WTC11 (cell line): ENCODE data around the gene PLEKHH1. TPM values are rescaled to one million over a fixed set of nuclear protein-coding genes. Genes with fewer than 3 reads are reported as not detected.

ENCODE experiments used
- ATAC-seq: fragments of 200-7000 bp; cut with Tn5 transposase; 2 replicates; pipeline ENCODE4 v1.10.0; 2021; ENCODE audit warnings: mild to moderate bottlenecking, moderate library complexity
- CTCF ChIA-PET: fragments of 300-600 bp; sonication (Branson Sonifier 250); formaldehyde crosslinking; loops from one replicate; lab custom pipeline; 2021; ENCODE audit warnings: antibody characterized with exemption; lab: Charles Lee
- POLR2A ChIA-PET: fragments of 350-600 bp; sonication (Branson Sonifier 250); formaldehyde crosslinking; loops from one replicate; lab custom pipeline; 2021; ENCODE audit warnings: antibody characterized with exemption; lab: Charles Lee
- DNase-seq: peaks from one replicate; pipeline ENCODE4 v3.0.0; 2021; ENCODE audit warnings: low spot score
- H3K27ac Mint-ChIP-seq: 2 replicates; pipeline ENCODE4 v1.8.0; 2021; ENCODE audit warnings: mixed read lengths
- H3K27me3 Mint-ChIP-seq: 2 replicates; pipeline ENCODE4 v1.8.0; 2021; ENCODE audit warnings: low read depth, mild to moderate bottlenecking, moderate library complexity, mixed read lengths
- H3K36me3 Mint-ChIP-seq: 2 replicates; pipeline ENCODE4 v1.8.0; 2021; ENCODE audit warnings: mixed read lengths
- H3K4me1 Mint-ChIP-seq: 2 replicates; pipeline ENCODE4 v1.8.0; 2022; ENCODE audit warnings: mixed read lengths
- H3K4me3 Mint-ChIP-seq: 2 replicates; pipeline ENCODE4 v1.8.0; 2021; ENCODE audit warnings: mild to moderate bottlenecking, moderate library complexity, mixed read lengths
- H3K9me3 Mint-ChIP-seq: 2 replicates; pipeline ENCODE4 v1.8.0; 2021; ENCODE audit warnings: mixed read lengths
- ETV6 ChIP-seq: sonication (generic); formaldehyde crosslinking; IDR thresholded peaks from 2 replicates; pipeline ENCODE4 v1.8.1; 2022; ENCODE audit warnings: mild to moderate bottlenecking, missing genetic modification reagents
- MXD4 ChIP-seq: fragments of 250-450 bp; sonication (Bioruptor Pico); IDR thresholded peaks from 2 replicates; pipeline ENCODE4 v1.8.0; 2021; ENCODE audit warnings: mild to moderate bottlenecking, moderate library complexity, borderline replicate concordance
- NFATC4 ChIP-seq: fragments of 250-450 bp; sonication (Bioruptor Pico); IDR thresholded peaks from 2 replicates; pipeline ENCODE4 v1.9.0; 2021; ENCODE audit warnings: mild to moderate bottlenecking
- NFYB ChIP-seq: sonication (generic); formaldehyde crosslinking; conservative IDR thresholded peaks from 2 replicates; pipeline ENCODE4 v1.8.0; 2022; ENCODE audit warnings: low read depth, missing genetic modification reagents
- NR3C1 ChIP-seq: sonication (generic); formaldehyde crosslinking; conservative IDR thresholded peaks from 2 replicates; pipeline ENCODE4 v1.8.1; 2023; ENCODE audit warnings: low read depth, mild to moderate bottlenecking, missing genetic modification reagents
- RORB ChIP-seq: fragments of 250-450 bp; sonication (Bioruptor Pico); IDR thresholded peaks from 2 replicates; pipeline ENCODE4 v1.9.0; 2021; ENCODE audit warnings: mild to moderate bottlenecking
- SMAD4 ChIP-seq: sonication (generic); formaldehyde crosslinking; IDR thresholded peaks from 2 replicates; pipeline ENCODE4 v1.8.0; 2022; ENCODE audit warnings: mild to moderate bottlenecking, missing genetic modification reagents
- TCF7 ChIP-seq: sonication (generic); formaldehyde crosslinking; IDR thresholded peaks from 2 replicates; pipeline ENCODE4 v1.8.0; 2022; ENCODE audit warnings: mild to moderate bottlenecking, low read depth, missing genetic modification reagents, moderate library complexity
- TEAD1 ChIP-seq: sonication (generic); formaldehyde crosslinking; IDR thresholded peaks from 2 replicates; pipeline ENCODE4 v1.8.0; 2022; ENCODE audit warnings: mild to moderate bottlenecking, missing genetic modification reagents
- TEAD4 ChIP-seq: sonication (generic); formaldehyde crosslinking; IDR thresholded peaks from 2 replicates; pipeline ENCODE4 v1.8.0; 2022; ENCODE audit warnings: mild to moderate bottlenecking, missing genetic modification reagents
- ZNF121 ChIP-seq: sonication (generic); formaldehyde crosslinking; IDR thresholded peaks from 2 replicates; pipeline ENCODE4 v1.8.0; 2023; ENCODE audit warnings: missing genetic modification reagents
- ZNF138 ChIP-seq: sonication (generic); formaldehyde crosslinking; conservative IDR thresholded peaks from 2 replicates; pipeline ENCODE4 v1.8.1; 2022; ENCODE audit warnings: mild to moderate bottlenecking, moderate library complexity, missing genetic modification reagents
- ZNF263 ChIP-seq: sonication (generic); formaldehyde crosslinking; IDR thresholded peaks from 2 replicates; pipeline ENCODE4 v1.8.1; 2022; ENCODE audit warnings: low read depth, mild to moderate bottlenecking, moderate library complexity, missing genetic modification reagents
- total RNA-seq: library from RNA; stranded (reverse); gene quantifications from 3 replicates; pipeline ENCODE4 v1.2.3, GENCODE V29; 2021
- TF ChIP-seq, protein P1 (sequence below): sonication (generic); formaldehyde crosslinking; IDR thresholded peaks from 2 replicates; pipeline ENCODE4 v1.8.1; 2023; ENCODE audit warnings: mild to moderate bottlenecking, missing genetic modification reagents, borderline replicate concordance
- TF ChIP-seq, protein P2 (sequence below): fragments of 250-450 bp; sonication (Bioruptor Pico); IDR thresholded peaks from 2 replicates; pipeline ENCODE4 v1.9.0; 2021; ENCODE audit warnings: mild to moderate bottlenecking
- TF ChIP-seq, protein P3 (sequence below): sonication (generic); formaldehyde crosslinking; IDR thresholded peaks from 2 replicates; pipeline ENCODE4 v1.8.0; 2023; ENCODE audit warnings: missing genetic modification reagents
- TF ChIP-seq, protein P4 (sequence below): sonication (generic); formaldehyde crosslinking; IDR thresholded peaks from 2 replicates; pipeline ENCODE4 v1.8.1; 2022; ENCODE audit warnings: mild to moderate bottlenecking, missing genetic modification reagents, moderate library complexity, borderline replicate concordance
- TF ChIP-seq, protein P5 (sequence below): sonication (generic); formaldehyde crosslinking; IDR thresholded peaks from 2 replicates; pipeline ENCODE4 v1.8.1; 2022; ENCODE audit warnings: missing genetic modification reagents, borderline replicate concordance

PLEKHH1 gene
- total RNA-seq, 1 experiment from 2014 or later, result 48.3 TPM

DNA sequence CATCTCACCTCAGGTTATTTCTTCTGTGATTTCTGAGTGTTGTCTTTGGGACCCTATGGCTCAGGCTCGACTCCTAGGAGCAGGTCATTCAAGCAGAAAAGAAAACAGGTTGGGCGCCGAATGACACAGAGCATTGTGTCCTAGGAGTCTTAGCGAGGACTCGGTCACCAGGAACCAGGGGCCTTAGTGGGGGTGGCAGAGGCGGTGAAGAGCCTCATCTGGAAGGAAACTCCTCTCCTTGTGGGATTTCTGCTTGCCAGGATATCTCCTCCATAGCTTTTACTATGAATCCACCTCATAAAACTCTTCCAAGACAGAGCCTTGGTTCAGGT is 630 bp downstream of the PLEKHH1 start (continued):
- TF ChIP-seq, protein P1, sequence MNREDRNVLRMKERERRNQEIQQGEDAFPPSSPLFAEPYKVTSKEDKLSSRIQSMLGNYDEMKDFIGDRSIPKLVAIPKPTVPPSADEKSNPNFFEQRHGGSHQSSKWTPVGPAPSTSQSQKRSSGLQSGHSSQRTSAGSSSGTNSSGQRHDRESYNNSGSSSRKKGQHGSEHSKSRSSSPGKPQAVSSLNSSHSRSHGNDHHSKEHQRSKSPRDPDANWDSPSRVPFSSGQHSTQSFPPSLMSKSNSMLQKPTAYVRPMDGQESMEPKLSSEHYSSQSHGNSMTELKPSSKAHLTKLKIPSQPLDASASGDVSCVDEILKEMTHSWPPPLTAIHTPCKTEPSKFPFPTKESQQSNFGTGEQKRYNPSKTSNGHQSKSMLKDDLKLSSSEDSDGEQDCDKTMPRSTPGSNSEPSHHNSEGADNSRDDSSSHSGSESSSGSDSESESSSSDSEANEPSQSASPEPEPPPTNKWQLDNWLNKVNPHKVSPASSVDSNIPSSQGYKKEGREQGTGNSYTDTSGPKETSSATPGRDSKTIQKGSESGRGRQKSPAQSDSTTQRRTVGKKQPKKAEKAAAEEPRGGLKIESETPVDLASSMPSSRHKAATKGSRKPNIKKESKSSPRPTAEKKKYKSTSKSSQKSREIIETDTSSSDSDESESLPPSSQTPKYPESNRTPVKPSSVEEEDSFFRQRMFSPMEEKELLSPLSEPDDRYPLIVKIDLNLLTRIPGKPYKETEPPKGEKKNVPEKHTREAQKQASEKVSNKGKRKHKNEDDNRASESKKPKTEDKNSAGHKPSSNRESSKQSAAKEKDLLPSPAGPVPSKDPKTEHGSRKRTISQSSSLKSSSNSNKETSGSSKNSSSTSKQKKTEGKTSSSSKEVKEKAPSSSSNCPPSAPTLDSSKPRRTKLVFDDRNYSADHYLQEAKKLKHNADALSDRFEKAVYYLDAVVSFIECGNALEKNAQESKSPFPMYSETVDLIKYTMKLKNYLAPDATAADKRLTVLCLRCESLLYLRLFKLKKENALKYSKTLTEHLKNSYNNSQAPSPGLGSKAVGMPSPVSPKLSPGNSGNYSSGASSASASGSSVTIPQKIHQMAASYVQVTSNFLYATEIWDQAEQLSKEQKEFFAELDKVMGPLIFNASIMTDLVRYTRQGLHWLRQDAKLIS (CRISPR knock-in tag), result no peak
- no peak for TF ChIP-seq ZNF138
- TF ChIP-seq ETV6 (CRISPR knock-in tag), result no peak
- TF ChIP-seq TEAD4 (CRISPR knock-in tag), result no peak
- TF ChIP-seq TEAD1, result no peak
- TF ChIP-seq NFATC4 (CRISPR knock-in tag), result no peak
- no peak for TF ChIP-seq RORB (CRISPR knock-in tag)

DNA sequence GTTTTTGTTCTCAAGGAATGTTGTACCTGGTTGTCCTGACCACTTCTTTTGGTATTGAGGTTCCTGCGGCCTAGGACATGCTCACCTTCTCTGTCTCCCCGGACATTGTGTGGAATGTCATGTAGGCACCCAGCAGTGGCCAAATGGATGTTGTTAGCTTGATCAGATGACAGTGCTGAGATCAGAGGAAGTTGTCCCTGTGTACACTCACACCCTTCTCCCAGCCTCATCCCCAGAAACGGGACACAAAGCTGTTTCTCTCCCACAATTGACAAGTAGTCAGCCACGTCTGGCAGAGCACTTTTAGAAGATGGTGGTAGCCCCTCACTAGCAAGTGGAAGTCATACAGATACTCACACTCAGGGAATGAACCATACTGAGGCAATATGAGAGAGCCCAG is 3.0 kb downstream of the PLEKHH1 start:
- H3K27ac Mint-ChIP-seq, result peak overlapping the region; percentile 65
- TF ChIP-seq SMAD4 (CRISPR knock-in tag), result no peak
- TF ChIP-seq, protein P2, sequence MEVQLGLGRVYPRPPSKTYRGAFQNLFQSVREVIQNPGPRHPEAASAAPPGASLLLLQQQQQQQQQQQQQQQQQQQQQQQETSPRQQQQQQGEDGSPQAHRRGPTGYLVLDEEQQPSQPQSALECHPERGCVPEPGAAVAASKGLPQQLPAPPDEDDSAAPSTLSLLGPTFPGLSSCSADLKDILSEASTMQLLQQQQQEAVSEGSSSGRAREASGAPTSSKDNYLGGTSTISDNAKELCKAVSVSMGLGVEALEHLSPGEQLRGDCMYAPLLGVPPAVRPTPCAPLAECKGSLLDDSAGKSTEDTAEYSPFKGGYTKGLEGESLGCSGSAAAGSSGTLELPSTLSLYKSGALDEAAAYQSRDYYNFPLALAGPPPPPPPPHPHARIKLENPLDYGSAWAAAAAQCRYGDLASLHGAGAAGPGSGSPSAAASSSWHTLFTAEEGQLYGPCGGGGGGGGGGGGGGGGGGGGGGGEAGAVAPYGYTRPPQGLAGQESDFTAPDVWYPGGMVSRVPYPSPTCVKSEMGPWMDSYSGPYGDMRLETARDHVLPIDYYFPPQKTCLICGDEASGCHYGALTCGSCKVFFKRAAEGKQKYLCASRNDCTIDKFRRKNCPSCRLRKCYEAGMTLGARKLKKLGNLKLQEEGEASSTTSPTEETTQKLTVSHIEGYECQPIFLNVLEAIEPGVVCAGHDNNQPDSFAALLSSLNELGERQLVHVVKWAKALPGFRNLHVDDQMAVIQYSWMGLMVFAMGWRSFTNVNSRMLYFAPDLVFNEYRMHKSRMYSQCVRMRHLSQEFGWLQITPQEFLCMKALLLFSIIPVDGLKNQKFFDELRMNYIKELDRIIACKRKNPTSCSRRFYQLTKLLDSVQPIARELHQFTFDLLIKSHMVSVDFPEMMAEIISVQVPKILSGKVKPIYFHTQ (CRISPR knock-in tag), result no peak
- no peak for TF ChIP-seq TCF7
- no peak for TF ChIP-seq ZNF263 (CRISPR knock-in tag)
- TF ChIP-seq MXD4, result no peak
- TF ChIP-seq, protein P3, sequence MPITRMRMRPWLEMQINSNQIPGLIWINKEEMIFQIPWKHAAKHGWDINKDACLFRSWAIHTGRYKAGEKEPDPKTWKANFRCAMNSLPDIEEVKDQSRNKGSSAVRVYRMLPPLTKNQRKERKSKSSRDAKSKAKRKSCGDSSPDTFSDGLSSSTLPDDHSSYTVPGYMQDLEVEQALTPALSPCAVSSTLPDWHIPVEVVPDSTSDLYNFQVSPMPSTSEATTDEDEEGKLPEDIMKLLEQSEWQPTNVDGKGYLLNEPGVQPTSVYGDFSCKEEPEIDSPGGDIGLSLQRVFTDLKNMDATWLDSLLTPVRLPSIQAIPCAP (CRISPR knock-in tag), result no peak
- TF ChIP-seq, protein P4, sequence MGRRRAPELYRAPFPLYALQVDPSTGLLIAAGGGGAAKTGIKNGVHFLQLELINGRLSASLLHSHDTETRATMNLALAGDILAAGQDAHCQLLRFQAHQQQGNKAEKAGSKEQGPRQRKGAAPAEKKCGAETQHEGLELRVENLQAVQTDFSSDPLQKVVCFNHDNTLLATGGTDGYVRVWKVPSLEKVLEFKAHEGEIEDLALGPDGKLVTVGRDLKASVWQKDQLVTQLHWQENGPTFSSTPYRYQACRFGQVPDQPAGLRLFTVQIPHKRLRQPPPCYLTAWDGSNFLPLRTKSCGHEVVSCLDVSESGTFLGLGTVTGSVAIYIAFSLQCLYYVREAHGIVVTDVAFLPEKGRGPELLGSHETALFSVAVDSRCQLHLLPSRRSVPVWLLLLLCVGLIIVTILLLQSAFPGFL, result no peak
- no peak for TF ChIP-seq ZNF121 (CRISPR knock-in tag)
- no peak for TF ChIP-seq NFYB (CRISPR knock-in tag)
- TF ChIP-seq NR3C1 (CRISPR knock-in tag), result no peak
- TF ChIP-seq, protein P5, sequence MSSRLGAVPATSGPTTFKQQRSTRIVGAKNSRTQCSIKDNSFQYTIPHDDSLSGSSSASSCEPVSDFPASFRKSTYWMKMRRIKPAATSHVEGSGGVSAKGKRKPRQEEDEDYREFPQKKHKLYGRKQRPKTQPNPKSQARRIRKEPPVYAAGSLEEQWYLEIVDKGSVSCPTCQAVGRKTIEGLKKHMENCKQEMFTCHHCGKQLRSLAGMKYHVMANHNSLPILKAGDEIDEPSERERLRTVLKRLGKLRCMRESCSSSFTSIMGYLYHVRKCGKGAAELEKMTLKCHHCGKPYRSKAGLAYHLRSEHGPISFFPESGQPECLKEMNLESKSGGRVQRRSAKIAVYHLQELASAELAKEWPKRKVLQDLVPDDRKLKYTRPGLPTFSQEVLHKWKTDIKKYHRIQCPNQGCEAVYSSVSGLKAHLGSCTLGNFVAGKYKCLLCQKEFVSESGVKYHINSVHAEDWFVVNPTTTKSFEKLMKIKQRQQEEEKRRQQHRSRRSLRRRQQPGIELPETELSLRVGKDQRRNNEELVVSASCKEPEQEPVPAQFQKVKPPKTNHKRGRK (CRISPR knock-in tag), result no peak
- no peak for DNase-seq
- no peaks in the 10 kb centered on the region for H3K9me3 Mint-ChIP-seq
- H3K36me3 Mint-ChIP-seq, result no peaks in the 10 kb centered on the region
- no peak for ATAC-seq
- H3K4me1 Mint-ChIP-seq, result peaks cover 50% of the 10 kb centered on the region
- no peak overlapping the region for H3K4me3 Mint-ChIP-seq
- CTCF ChIA-PET, result interaction anchor here (0.6 to 1.5 kb wide), 3 partner anchors 9 to 109 kb away, joined by 3 to 11 read pairs (median 5); no protein-coding TSS in a partner anchor
- H3K27me3 Mint-ChIP-seq, result no peaks in the 10 kb centered on the region
- POLR2A ChIA-PET, result no interaction called here
